Brain microvascular endothelial cell (primary cell): ENCODE data around the gene ERCC2.
A peak's percentile ranks its signal among the peaks of the same experiment; 100 is the strongest.

Source experiments
- DNase-seq: peaks from one replicate; pipeline ENCODE4 v3.0.0-alpha.2; 2020
- H3K27ac ChIP-seq: fragments of 250-450 bp; sonication (Bioruptor Pico); 2 replicates; pipeline ENCODE4 v1.5.1; 2020; ENCODE audit warnings: mild to moderate bottlenecking, moderate library complexity
- H3K27me3 ChIP-seq: fragments of 250-450 bp; sonication (Bioruptor Pico); replicated peaks from 2 replicates; pipeline ENCODE4 v1.5.1; 2020; ENCODE audit warnings: mild to moderate bottlenecking
- H3K36me3 ChIP-seq: fragments of 250-450 bp; sonication (Bioruptor Pico); replicated peaks from 2 replicates; pipeline ENCODE4 v1.5.1; 2020; ENCODE audit warnings: mild to moderate bottlenecking
- H3K4me3 ChIP-seq: 2 replicates; pipeline ENCODE4 v1.5.1; 2011; ENCODE audit warnings: low read depth, mild to moderate bottlenecking, control low read depth, low read length, moderate library complexity
- CTCF ChIP-seq: IDR thresholded peaks from 2 replicates; pipeline ENCODE4 v1.5.1; 2011; ENCODE audit warnings: low read depth, mild to moderate bottlenecking, moderate library complexity, low read length, control low read depth, inconsistent platforms; ENCODE audit errors: missing control alignments
- in situ Hi-C: cut with HindIII; loops from 2 replicates; pipeline ENCODE4 v1.10.0; 2017; ENCODE audit warnings: low sequenced_read_pairs, low pct_ligation_motif_present

The ERCC2 gene

GRCh38 chr19:45370410-45371204, at the start of gene ERCC2:
Gene ERCC2 (minus strand): TSS chr19:45370573. CDS start chr19:45370540, 33 bp downstream.
- H3K36me3 ChIP-seq = peaks cover 6% of the 10 kb centered on the region
- in situ Hi-C loops = no loop called here
- H3K27me3 ChIP-seq = no peaks in the 10 kb centered on the region
- no peak for TF ChIP-seq CTCF
- H3K27ac ChIP-seq = peak within 1 kb of the TSS; percentile 75
- peak within 1 kb of the TSS; percentile 75 for H3K4me3 ChIP-seq
- peak; percentile 100 for DNase-seq

GRCh38 chr19:45419895-45420294, 49.5 kb upstream of the ERCC2 start:
- Histone ChIP-seq H3K27ac (no peak overlapping the region), H3K36me3 (peaks cover 38% of the 10 kb centered on the region), H3K4me3 (no peak overlapping the region), H3K27me3 (no peaks in the 10 kb centered on the region)
- DNase-seq = no peak
- no peak for TF ChIP-seq CTCF
- in situ Hi-C loops = no loop called here

- peaks cover 41% of the 10 kb centered on the region for H3K36me3 ChIP-seq
- TF ChIP-seq CTCF = no peak
- H3K27me3 ChIP-seq = no peaks in the 10 kb centered on the region
- in situ Hi-C loops = no loop called here
- no peak overlapping the region for H3K4me3 ChIP-seq
- no peak overlapping the region for H3K27ac ChIP-seq
- DNase-seq = no peak
These were observed 49.0 kb upstream of the ERCC2 start for GRCh38 chr19:45419396-45419795.

- Histone ChIP-seq H3K27me3 (no peaks in the 10 kb centered on the region), H3K4me3 (no peak overlapping the region), H3K36me3 (peaks cover 47% of the 10 kb centered on the region), H3K27ac (no peak overlapping the region)
- no peak for TF ChIP-seq CTCF
- no peak for DNase-seq
- in situ Hi-C loops = no loop called here
These were observed 48.4 kb upstream of the ERCC2 start for GRCh38 chr19:45418802-45419201.

- H3K27ac ChIP-seq = no peak overlapping the region
- no peak for TF ChIP-seq CTCF
- in situ Hi-C loops = no loop called here
- peaks cover 57% of the 10 kb centered on the region for H3K36me3 ChIP-seq
- no peak for DNase-seq
- no peaks in the 10 kb centered on the region for H3K27me3 ChIP-seq
- no peak overlapping the region for H3K4me3 ChIP-seq
These were observed 46.8 kb upstream of the ERCC2 start for GRCh38 chr19:45417151-45417550.

- Histone ChIP-seq H3K36me3 (peaks cover 53% of the 10 kb centered on the region), H3K27ac (no peak overlapping the region), H3K27me3 (no peaks in the 10 kb centered on the region), H3K4me3 (no peak overlapping the region)
- no peak for DNase-seq
- in situ Hi-C loops = no loop called here
- TF ChIP-seq CTCF = no peak
These were observed 44.1 kb upstream of the ERCC2 start for GRCh38 chr19:45414468-45414867.
